ENCODE data around the gene HOATZ.

DNA sequence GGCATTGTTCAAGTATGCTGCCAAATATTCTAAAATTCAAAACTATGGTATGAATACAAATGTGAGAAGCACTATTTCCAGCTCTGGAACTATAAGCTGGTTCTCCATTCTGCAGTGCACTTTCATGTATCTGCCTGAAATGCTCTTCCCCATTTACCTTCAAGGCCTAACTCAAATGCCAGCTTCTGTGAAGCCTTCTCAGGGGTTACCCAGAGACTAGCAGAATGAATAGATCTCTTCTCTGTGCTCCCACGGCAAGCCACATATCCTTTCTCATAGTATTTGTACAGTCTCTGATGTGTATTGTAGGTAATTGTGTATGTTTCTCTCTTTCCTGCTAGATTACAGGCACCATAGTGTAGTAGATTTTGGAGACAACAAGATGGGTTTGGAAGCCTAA lies 4.1 kb downstream of the HOATZ start:
- TF ChIP-seq EZH2phosphoT487 (IDR thresholded peaks at IDR 0.05; ENCODE audit: insufficient read depth, low read depth) (no peak), EZH2 (IDR thresholded peaks at IDR 0.05; ENCODE audit: insufficient read depth, poor library complexity, severe bottlenecking) (no peak)
